Osteoblast (primary cell): ENCODE measurements around the gene HPCAL4. TPM values are rescaled to one million over a fixed set of nuclear protein-coding genes. Genes with fewer than 3 reads are reported as not detected.

ENCODE experiments used
- DNase-seq: peaks from one replicate; pipeline ENCODE4 v3.0.0; 2011; ENCODE audit warnings: low spot score, mixed read lengths; ENCODE audit not compliant: insufficient read length; ENCODE audit errors: missing footprints
- H2AFZ ChIP-seq: 2 replicates; pipeline ENCODE4 v1.6.0; 2011; ENCODE audit warnings: mild to moderate bottlenecking, low read length
- H3K27ac ChIP-seq: 2 replicates; pipeline ENCODE4 v1.5.1; 2011; ENCODE audit warnings: mild to moderate bottlenecking, low read depth, low read length, moderate library complexity
- H3K27me3 ChIP-seq: 2 replicates; pipeline ENCODE4 v1.6.0; 2012; ENCODE audit warnings: mild to moderate bottlenecking, control low read depth, inconsistent platforms, low read length, moderate library complexity; ENCODE audit not compliant: insufficient read depth
- H3K36me3 ChIP-seq: 2 replicates; pipeline ENCODE4 v1.5.1; 2011; ENCODE audit warnings: mild to moderate bottlenecking, low read length, control low read depth, moderate library complexity; ENCODE audit not compliant: insufficient read depth
- H3K4me1 ChIP-seq: 2 replicates; pipeline ENCODE4 v1.5.1; 2011; ENCODE audit warnings: mild to moderate bottlenecking, low read length, control low read depth, moderate library complexity; ENCODE audit not compliant: insufficient read depth
- H3K4me2 ChIP-seq: 2 replicates; pipeline ENCODE4 v1.6.0; 2011; ENCODE audit warnings: mild to moderate bottlenecking, low read length; ENCODE audit not compliant: insufficient read depth
- H3K4me3 ChIP-seq: fragments of 200-600 bp; sonication (generic); 3 replicates; pipeline ENCODE4 v1.5.1; 2012; ENCODE audit warnings: mild to moderate bottlenecking, low read length, inconsistent platforms; ENCODE audit not compliant: insufficient read depth
- H3K79me2 ChIP-seq: 2 replicates; pipeline ENCODE4 v1.6.0; 2012; ENCODE audit warnings: mild to moderate bottlenecking, low read length, control low read depth, inconsistent platforms; ENCODE audit not compliant: insufficient read depth
- H3K9me3 ChIP-seq: 2 replicates; pipeline ENCODE4 v1.5.1; 2011; ENCODE audit warnings: low read depth, low read length, control low read depth
- H4K20me1 ChIP-seq: 2 replicates; pipeline ENCODE4 v1.6.0; 2012; ENCODE audit warnings: mild to moderate bottlenecking, low read length, control low read depth; ENCODE audit not compliant: insufficient read depth
- CTCF ChIP-seq: IDR thresholded peaks from 2 replicates; pipeline ENCODE4 v1.5.1; 2011; ENCODE audit warnings: mild to moderate bottlenecking, low read depth, low read length, moderate library complexity; ENCODE audit errors: extremely low read depth
- total RNA-seq: library from RNA; depleted of rRNA; stranded (reverse); fragments of >200 nt; gene quantifications from 2 replicates; pipeline ENCODE4 v1.2.3, GENCODE V29; 2012

The HPCAL4 gene
- total RNA-seq, 1 donor, result not detected

DNA sequence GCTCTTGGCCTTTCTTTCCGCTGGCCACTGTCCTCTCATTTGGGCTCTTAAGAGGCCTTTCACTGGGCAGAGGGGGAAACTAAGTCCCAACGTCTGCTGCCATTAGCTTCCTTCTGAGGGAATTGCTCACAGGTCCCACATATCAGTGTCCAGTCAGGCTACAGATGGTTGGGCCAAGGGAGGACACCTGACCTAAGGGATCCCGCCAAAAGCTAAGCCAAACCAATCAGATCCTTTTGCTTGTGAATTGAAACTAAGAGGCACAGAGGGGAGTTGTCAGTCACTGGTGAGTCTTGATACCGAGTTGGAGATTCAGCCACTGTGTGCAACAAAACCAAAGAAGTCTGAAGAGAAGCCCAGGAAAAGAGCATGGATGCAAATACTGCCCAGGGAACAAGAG, 13.6 kb downstream of the HPCAL4 start:
- no peak for DNase-seq
- H3K27me3 ChIP-seq, result peaks cover 35% of the 10 kb centered on the region

GRCh38 chr1:39676948-39677548, 14.2 kb downstream of the HPCAL4 start:
- Histone ChIP-seq H3K27ac (no peak overlapping the region), H3K36me3 (no peaks in the 10 kb centered on the region), H3K4me3 (no peak overlapping the region), H3K4me1 (peaks cover 6% of the 10 kb centered on the region), H4K20me1 (no peaks in the 10 kb centered on the region), H3K4me2 (no peak overlapping the region), H3K79me2 (no peaks in the 10 kb centered on the region), H3K9me3 (no peaks in the 10 kb centered on the region), H3K27me3 (peaks cover 35% of the 10 kb centered on the region), H2AFZ (no peak overlapping the region)
- TF ChIP-seq CTCF, result no peak
- no peak for DNase-seq

More for the DNA sequence above, 13.6 kb downstream of the HPCAL4 start:
- no peaks in the 10 kb centered on the region for H3K79me2 ChIP-seq
- no peaks in the 10 kb centered on the region for H3K36me3 ChIP-seq
- H2AFZ ChIP-seq, result no peak overlapping the region
- H4K20me1 ChIP-seq, result no peaks in the 10 kb centered on the region
- no peak overlapping the region for H3K4me3 ChIP-seq
- no peaks in the 10 kb centered on the region for H3K9me3 ChIP-seq
- no peak for TF ChIP-seq CTCF
- no peak overlapping the region for H3K27ac ChIP-seq
- H3K4me2 ChIP-seq, result no peak overlapping the region
- H3K4me1 ChIP-seq, result no peaks in the 10 kb centered on the region

- Histone ChIP-seq H2AFZ (no peak overlapping the region), H3K9me3 (no peaks in the 10 kb centered on the region), H3K79me2 (no peaks in the 10 kb centered on the region), H3K27me3 (peaks cover 35% of the 10 kb centered on the region), H3K4me2 (no peak overlapping the region), H3K4me1 (peaks cover 11% of the 10 kb centered on the region), H4K20me1 (no peaks in the 10 kb centered on the region), H3K27ac (no peak overlapping the region), H3K36me3 (no peaks in the 10 kb centered on the region), H3K4me3 (no peak overlapping the region)
- TF ChIP-seq CTCF, result no peak
- DNase-seq, result no peak
Measured at GRCh38 chr1:39675220-39675619, 16.0 kb downstream of the HPCAL4 start.

DNA sequence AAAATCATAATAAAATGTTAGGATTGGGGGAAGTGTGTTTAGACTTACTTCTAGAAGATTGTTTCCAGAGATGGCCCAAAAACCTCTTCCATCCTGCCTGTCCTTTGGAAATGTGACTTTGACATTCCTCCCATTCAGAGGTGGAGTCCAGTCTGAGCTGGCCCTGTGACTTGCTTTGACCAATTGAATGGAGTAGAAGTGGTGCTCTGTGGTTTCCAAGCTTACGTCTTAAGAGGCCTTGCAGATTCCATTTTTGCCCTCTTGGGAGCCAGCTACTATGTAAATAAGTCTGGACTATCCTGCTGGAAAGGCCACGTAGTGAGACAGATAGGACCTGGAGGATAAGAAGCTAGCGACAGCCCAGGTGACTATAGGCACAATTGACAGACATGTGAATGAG, 18.0 kb downstream of the HPCAL4 start:
- H3K36me3 ChIP-seq, result no peaks in the 10 kb centered on the region
- DNase-seq, result no peak
- H3K27ac ChIP-seq, result no peak overlapping the region
- no peak overlapping the region for H2AFZ ChIP-seq
- no peaks in the 10 kb centered on the region for H4K20me1 ChIP-seq
- peaks cover 40% of the 10 kb centered on the region for H3K27me3 ChIP-seq
- peaks cover 11% of the 10 kb centered on the region for H3K4me1 ChIP-seq
- no peak for TF ChIP-seq CTCF
- H3K79me2 ChIP-seq, result no peaks in the 10 kb centered on the region
- H3K4me2 ChIP-seq, result no peak overlapping the region
- no peaks in the 10 kb centered on the region for H3K9me3 ChIP-seq
- H3K4me3 ChIP-seq, result no peak overlapping the region
